ENCODE results near the gene ADARB2. TPM values are rescaled to one million over a fixed set of nuclear protein-coding genes. Genes with fewer than 3 reads are reported as not detected.

Gene ADARB2
- total RNA-seq, 4 donors from 2014 or later = 1.3 to 5.4 (median 1.8) TPM

DNA sequence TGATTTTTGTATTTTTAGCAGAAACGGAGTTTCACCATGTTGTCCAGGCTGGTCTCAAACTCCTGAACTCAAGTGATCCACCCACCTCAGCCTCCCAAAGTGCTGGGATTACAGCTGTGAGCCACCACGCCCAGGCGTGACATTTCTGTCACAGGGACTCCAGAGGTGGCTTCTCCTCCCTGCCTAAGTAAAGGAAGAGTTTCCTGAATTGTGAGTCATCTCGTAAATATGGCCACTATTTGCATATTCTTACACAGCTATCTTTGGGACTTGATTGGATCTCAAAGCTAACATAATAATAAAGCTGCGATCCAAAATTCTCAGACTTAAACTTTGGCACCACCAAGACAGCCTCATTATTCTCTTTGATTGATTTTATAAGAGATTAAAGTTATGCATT, 50.1 kb downstream of the ADARB2 start:
- TF ChIP-seq EP300 (IDR thresholded peaks at IDR 0.05) (no peak), POLR2AphosphoS5 (IDR thresholded peaks at IDR 0.05) (no peak), CTCF (IDR thresholded peaks at IDR 0.05) (no peak), POLR2A (IDR thresholded peaks at IDR 0.05) (no peak)
- Histone ChIP-seq H3K9me3 (no peaks in the 10 kb centered on the region), H3K4me3 (no peak overlapping the region), H3K4me1 (no peaks in the 10 kb centered on the region), H3K36me3 (no peaks in the 10 kb centered on the region), H3K27ac (no peak overlapping the region), H3K27me3 (peaks cover 29% of the 10 kb centered on the region)
- no peak for ATAC-seq
- 78 to 82% methylated on average over 4 of the region's 5 CpGs for WGBS, 2 donors (ENCODE audit: low coverage in 1 of 2)

DNA sequence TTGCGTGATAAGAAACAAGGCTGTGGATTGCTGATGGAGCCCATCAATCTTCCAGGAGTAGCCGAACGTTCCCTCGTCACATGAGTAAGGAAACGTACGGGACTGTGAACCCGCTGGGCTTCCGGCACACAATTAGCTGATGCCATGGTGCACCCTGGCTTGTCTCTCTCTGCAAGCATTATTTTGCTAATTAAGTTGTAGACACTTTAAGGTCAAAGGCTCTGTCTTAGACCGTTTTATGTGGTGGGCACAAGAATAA, 50.9 kb downstream of the ADARB2 start:
- Histone ChIP-seq H3K27me3 (peaks cover 29% of the 10 kb centered on the region), H3K27ac (no peak overlapping the region), H3K4me3 (no peak overlapping the region), H3K4me1 (no peaks in the 10 kb centered on the region), H3K36me3 (no peaks in the 10 kb centered on the region), H3K9me3 (no peaks in the 10 kb centered on the region)
- ATAC-seq = no peak
- WGBS, 2 donors (ENCODE audit: low coverage in 1 of 2) = 57 to 60% methylated on average over 7 to 9 of the region's 9 CpGs
- TF ChIP-seq EP300 (IDR thresholded peaks at IDR 0.05) (no peak), CTCF (IDR thresholded peaks at IDR 0.05) (no peak), POLR2A (IDR thresholded peaks at IDR 0.05) (no peak), POLR2AphosphoS5 (IDR thresholded peaks at IDR 0.05) (no peak)

DNA sequence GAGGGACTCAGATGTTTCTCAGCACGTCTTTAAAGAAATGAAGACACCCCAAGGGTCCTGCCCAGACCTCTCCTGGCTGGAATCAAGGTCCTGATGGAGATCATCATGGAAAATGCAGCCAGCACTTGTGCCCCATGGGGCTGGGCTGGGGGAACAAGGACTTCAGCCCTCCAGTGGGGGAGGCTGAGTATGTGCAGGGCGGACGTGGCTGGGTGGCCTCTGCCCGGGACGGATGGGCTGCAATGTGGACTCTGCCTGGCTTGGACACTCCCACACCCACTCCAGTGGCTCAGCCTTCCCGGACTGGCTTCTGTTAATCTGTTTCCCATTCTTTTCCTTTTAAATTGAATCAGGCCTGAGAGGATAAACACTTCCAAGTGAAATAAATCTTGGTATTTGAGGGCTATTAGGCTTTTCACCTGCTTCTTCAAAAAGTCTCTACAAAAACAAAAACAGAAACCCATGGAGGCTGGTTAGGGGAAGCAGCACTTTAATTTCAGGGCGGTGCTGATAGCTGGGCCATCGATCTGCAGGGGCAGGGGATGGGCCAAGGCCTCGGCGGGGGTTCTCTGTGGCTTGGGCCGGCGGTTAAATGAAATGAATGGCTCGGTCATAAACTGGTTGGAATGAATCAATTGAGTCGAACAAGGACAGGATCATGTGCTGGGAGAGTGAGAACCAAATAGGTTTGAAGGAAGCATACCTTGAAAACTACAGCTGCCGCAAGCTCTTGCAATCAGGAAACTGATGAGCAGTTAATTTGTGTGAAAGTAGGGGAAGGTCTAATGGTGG, 51.4 kb downstream of the ADARB2 start:
- WGBS, 2 donors (ENCODE audit: low coverage in 1 of 2) = 74 to 86% methylated on average over 3 to 11 of the region's 15 CpGs
- Histone ChIP-seq H3K4me1 (no peaks in the 10 kb centered on the region), H3K27me3 (peaks cover 25% of the 10 kb centered on the region), H3K27ac (no peak overlapping the region), H3K4me3 (no peak overlapping the region), H3K36me3 (no peaks in the 10 kb centered on the region), H3K9me3 (no peaks in the 10 kb centered on the region)
- no peak for ATAC-seq
- TF ChIP-seq POLR2A (IDR thresholded peaks at IDR 0.05) = no peak
- no peak for TF ChIP-seq POLR2AphosphoS5 (IDR thresholded peaks at IDR 0.05)
- TF ChIP-seq CTCF (IDR thresholded peaks at IDR 0.05) = no peak
- TF ChIP-seq EP300 (IDR thresholded peaks at IDR 0.05) = no peak

GRCh38 chr10:1684991-1685390, 52.3 kb downstream of the ADARB2 start:
- Histone ChIP-seq H3K4me1 (no peaks in the 10 kb centered on the region), H3K36me3 (no peaks in the 10 kb centered on the region), H3K4me3 (no peak overlapping the region), H3K27me3 (peaks cover 29% of the 10 kb centered on the region), H3K27ac (no peak overlapping the region), H3K9me3 (no peaks in the 10 kb centered on the region)
- WGBS, 2 donors (ENCODE audit: low coverage in 1 of 2) = 91 to 95% methylated on average over 9 of the region's 9 CpGs
- TF ChIP-seq POLR2AphosphoS5 (IDR thresholded peaks at IDR 0.05) (no peak), POLR2A (IDR thresholded peaks at IDR 0.05) (no peak)
- ATAC-seq = no peak

GRCh38 chr10:1683649-1684048, 53.7 kb downstream of the ADARB2 start:
- ATAC-seq = no peak
- TF ChIP-seq POLR2AphosphoS5 (IDR thresholded peaks at IDR 0.05) = no peak
- TF ChIP-seq EP300 (IDR thresholded peaks at IDR 0.05) = no peak
- no peak for TF ChIP-seq CTCF (IDR thresholded peaks at IDR 0.05)
- TF ChIP-seq POLR2A (IDR thresholded peaks at IDR 0.05) = no peak
- H3K4me3 ChIP-seq = no peak overlapping the region
- H3K36me3 ChIP-seq = no peaks in the 10 kb centered on the region
- H3K27ac ChIP-seq = no peak overlapping the region
- 80 to 92% methylated on average over 1 to 9 of the region's 12 CpGs for WGBS, 2 donors (ENCODE audit: low coverage in 1 of 2)
- H3K9me3 ChIP-seq = no peaks in the 10 kb centered on the region
- peaks cover 18% of the 10 kb centered on the region for H3K27me3 ChIP-seq
- H3K4me1 ChIP-seq = no peaks in the 10 kb centered on the region
